ENCODE data around the gene UPF3B.

Gene UPF3B

DNA sequence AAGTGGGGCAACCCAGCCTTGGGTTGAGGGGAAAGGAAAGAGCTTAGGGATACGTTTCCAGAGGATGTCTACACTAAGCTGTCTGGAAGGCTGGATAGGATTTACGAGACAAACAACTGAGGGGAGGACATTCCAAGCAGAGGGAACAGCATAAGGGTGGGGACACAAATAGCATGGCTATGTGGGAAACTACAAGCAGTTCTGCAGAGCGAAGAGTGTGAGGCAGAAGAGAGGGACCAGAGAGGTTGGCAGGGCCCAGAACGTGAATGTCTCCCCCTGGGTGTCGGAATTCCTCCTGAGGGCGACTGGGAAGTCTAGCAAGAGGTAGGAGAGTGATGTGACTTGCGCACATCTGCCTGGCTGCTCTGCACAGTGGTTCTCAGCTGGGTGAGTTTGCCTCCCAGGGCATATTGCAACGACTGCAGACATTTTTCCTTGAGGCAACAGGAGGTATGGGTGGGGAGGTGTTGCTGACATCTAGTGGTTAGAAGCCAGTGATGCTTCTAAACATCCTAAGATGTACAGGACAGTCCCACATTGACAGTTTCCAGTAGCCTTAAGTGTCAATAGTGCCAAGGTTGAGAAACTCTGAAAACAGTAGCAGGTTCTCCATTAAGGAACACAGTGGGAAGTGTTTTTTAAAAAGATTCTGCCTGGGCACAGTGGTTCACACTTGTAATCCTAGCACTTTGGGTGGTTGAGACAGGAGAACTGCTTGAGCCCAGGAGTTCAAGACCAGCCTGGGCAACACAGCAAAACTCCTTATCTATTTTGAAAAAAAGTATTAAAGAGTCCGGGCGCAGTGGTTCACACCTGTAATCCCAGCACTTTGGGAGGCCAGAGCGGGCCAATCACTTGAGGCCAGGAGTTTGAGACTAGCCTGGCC is 28.0 kb upstream of the UPF3B start:
- no peak overlapping the region for H3K4me3 ChIP-seq (ENCODE audit: insufficient read depth, low read depth, low read length)
- no peaks in the 10 kb centered on the region for H3K27me3 ChIP-seq (ENCODE audit: control insufficient read depth, insufficient read depth, low read length, poor library complexity, severe bottlenecking)
- no peaks in the 10 kb centered on the region for H3K9me3 ChIP-seq (ENCODE audit: control insufficient read depth, low read length)
- no peaks in the 10 kb centered on the region for H3K4me1 ChIP-seq (ENCODE audit: control insufficient read depth, insufficient read depth, low read length)
- H3K27ac ChIP-seq (ENCODE audit: insufficient read depth, low read depth, low read length, poor library complexity, severe bottlenecking) = no peak overlapping the region
- no peaks in the 10 kb centered on the region for H3K36me3 ChIP-seq (ENCODE audit: control insufficient read depth, insufficient read depth, low read length)
- 66 to 69% methylated on average over 11 of the region's 11 CpGs for WGBS, 2 experiments

DNA sequence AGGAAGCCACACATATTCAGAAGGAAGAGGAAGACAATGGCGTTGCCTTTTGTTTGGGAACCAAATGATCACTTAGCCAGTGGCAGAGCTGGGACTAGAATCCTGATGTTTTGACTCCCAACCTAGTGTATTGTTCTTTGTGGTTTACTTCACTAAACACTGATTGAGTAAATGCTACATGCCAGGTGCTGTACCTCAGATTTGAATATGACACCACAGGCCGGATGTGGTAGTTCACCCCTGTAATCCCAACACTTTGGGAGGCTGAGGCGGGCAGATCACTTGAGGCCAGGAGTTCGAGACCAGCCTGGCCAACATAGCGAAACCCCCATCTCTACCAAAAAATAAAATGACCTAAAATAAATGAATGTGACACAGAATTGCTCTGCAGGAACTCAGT is 27.3 kb upstream of the UPF3B start:
- WGBS, 2 experiments = 73 to 96% methylated on average over 2 to 4 of the region's 5 CpGs
- Histone ChIP-seq H3K27me3 (ENCODE audit: control insufficient read depth, insufficient read depth, low read length, poor library complexity, severe bottlenecking) (no peaks in the 10 kb centered on the region), H3K36me3 (ENCODE audit: control insufficient read depth, insufficient read depth, low read length) (no peaks in the 10 kb centered on the region), H3K4me1 (ENCODE audit: control insufficient read depth, insufficient read depth, low read length) (no peaks in the 10 kb centered on the region), H3K27ac (ENCODE audit: insufficient read depth, low read depth, low read length, poor library complexity, severe bottlenecking) (no peak overlapping the region), H3K9me3 (ENCODE audit: control insufficient read depth, low read length) (no peaks in the 10 kb centered on the region), H3K4me3 (ENCODE audit: insufficient read depth, low read depth, low read length) (no peak overlapping the region)

DNA sequence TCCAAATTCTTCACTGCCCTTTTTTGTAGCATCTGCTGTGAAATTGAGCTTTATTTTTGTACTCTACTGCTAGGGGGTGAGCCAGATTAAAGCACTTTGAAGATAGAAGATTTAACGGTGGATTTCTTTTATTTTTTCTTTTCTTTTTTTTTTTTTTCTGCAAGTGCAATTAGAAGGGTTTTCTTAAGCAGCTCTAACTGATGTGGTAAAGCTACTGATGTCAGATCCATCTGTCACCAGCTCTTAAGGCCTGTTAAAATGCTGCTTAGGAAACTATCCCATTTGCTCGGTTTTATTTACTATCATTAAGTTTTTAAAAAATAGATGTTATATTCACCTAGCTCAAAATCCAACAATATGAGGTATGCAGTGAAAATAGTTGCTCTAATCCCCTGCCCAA is 26.0 kb upstream of the UPF3B start:
- Histone ChIP-seq H3K27ac (ENCODE audit: insufficient read depth, low read depth, low read length, poor library complexity, severe bottlenecking) (no peak overlapping the region), H3K9me3 (ENCODE audit: control insufficient read depth, low read length) (no peaks in the 10 kb centered on the region), H3K4me3 (ENCODE audit: insufficient read depth, low read depth, low read length) (no peak overlapping the region), H3K36me3 (ENCODE audit: control insufficient read depth, insufficient read depth, low read length) (no peaks in the 10 kb centered on the region), H3K27me3 (ENCODE audit: control insufficient read depth, insufficient read depth, low read length, poor library complexity, severe bottlenecking) (no peaks in the 10 kb centered on the region), H3K4me1 (ENCODE audit: control insufficient read depth, insufficient read depth, low read length) (no peaks in the 10 kb centered on the region)
- WGBS, 2 experiments = no CpG with 5 or more reads among the region's 2 CpGs

DNA sequence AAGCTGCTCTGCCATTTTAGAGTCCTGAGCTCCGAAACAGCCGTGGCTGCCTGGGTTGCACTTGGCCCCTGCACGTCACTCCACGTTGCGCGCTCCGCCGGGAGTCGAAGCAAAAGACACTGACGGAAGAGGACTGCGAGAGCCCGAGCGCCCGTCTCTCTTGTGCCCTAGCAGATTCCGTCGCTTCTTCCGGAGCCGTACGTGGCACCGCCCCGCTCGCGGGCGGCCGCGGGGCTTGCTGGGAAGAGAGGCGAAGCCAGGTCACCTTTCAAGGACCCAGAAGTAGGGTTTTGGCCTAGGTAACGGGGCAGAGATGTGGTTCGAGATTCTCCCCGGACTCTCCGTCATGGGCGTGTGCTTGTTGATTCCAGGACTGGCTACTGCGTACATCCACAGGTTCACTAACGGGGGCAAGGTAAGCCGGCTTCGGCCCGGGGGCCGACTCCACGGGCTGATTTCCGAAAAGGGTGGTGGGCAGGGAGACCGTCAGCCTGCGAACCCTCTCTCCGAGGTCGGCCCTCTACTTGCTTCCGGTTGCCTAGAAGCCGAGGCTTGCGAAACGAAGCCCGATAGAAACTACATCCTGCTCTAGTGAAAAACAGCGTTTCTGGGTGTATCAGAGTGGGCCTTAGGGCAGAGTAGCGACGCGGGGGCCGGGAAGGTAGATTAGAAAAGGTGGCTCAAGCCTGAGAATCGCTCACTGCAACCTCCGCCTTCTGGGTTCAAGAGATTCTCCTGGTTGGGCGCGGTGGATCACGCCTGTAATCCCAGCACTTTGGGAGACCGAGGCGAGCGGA is 19.0 kb upstream of the UPF3B start, which contains the start of the genes NDUFA1 and RNF113A:
NDUFA1 (plus strand) TSS at position 234 of the 797 bp plus-strand sequence; CDS start at position 314, 80 bp downstream.
RNF113A (minus strand) TSS at position 135 of the 797 bp plus-strand sequence; CDS start at position 15, 120 bp downstream.
- Histone ChIP-seq H3K4me1 (ENCODE audit: control insufficient read depth, insufficient read depth, low read length) (no peaks in the 10 kb centered on the region), H3K4me3 (ENCODE audit: insufficient read depth, low read depth, low read length) (peak within 1 kb of the TSS; percentile 71), H3K36me3 (ENCODE audit: control insufficient read depth, insufficient read depth, low read length) (no peaks in the 10 kb centered on the region), H3K27ac (ENCODE audit: insufficient read depth, low read depth, low read length, poor library complexity, severe bottlenecking) (peak within 1 kb of the TSS; percentile 77), H3K27me3 (ENCODE audit: control insufficient read depth, insufficient read depth, low read length, poor library complexity, severe bottlenecking) (no peaks in the 10 kb centered on the region), H3K9me3 (ENCODE audit: control insufficient read depth, low read length) (no peaks in the 10 kb centered on the region)
- whole genome bisulfite sequencing, 2 experiments = 0 to 1% methylated on average over 62 of the region's 62 CpGs

DNA sequence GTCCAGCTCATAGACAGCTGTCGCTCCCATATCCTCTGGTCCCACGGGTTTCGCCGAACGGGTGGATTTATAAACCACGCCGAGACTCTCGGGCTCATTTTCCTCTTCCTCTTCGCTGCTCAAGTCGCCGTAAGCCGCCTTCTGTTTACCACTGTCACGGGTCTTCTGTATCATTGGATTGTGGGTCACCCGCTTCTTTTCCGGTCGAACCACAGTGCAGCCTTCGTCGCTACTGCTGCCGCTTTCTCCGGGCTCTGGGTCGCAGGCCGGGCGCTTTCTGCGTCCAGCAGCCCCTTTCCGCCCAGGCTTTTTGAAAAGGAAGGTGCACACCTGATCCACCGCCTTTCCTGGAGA is 18.5 kb upstream of the UPF3B start:
- 0 to 1% methylated on average over 26 of the region's 26 CpGs for WGBS, 2 experiments
- Histone ChIP-seq H3K4me3 (ENCODE audit: insufficient read depth, low read depth, low read length) (peak overlapping the region; percentile 71), H3K4me1 (ENCODE audit: control insufficient read depth, insufficient read depth, low read length) (no peaks in the 10 kb centered on the region), H3K27ac (ENCODE audit: insufficient read depth, low read depth, low read length, poor library complexity, severe bottlenecking) (no peak overlapping the region), H3K36me3 (ENCODE audit: control insufficient read depth, insufficient read depth, low read length) (no peaks in the 10 kb centered on the region), H3K27me3 (ENCODE audit: control insufficient read depth, insufficient read depth, low read length, poor library complexity, severe bottlenecking) (no peaks in the 10 kb centered on the region), H3K9me3 (ENCODE audit: control insufficient read depth, low read length) (no peaks in the 10 kb centered on the region)

DNA sequence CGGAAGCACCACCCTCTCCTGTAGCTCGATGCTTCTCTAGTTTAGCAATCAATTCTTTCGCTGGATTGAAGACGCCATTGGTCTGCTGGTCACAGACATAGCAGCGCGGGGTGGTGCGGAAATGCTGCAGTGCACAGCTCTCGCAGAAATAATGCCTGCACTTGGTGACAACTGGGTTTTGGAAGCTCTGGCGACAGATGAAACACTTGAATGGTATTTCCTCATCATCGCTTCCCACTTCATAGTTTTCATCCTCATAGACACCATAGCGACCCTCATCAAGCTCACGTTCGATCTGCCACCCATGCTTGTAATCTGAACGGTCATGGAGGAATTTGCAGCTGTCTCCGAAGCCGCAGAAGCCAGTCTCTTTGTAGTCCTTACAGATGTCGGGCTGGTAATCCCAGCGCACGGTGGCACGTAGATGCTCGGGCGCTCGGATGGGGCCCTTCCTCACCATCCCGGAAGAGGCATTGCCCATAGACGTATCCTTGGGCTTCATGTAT is 17.9 kb upstream of the UPF3B start:
- Histone ChIP-seq H3K36me3 (ENCODE audit: control insufficient read depth, insufficient read depth, low read length) (no peaks in the 10 kb centered on the region), H3K9me3 (ENCODE audit: control insufficient read depth, low read length) (no peaks in the 10 kb centered on the region), H3K27me3 (ENCODE audit: control insufficient read depth, insufficient read depth, low read length, poor library complexity, severe bottlenecking) (no peaks in the 10 kb centered on the region), H3K27ac (ENCODE audit: insufficient read depth, low read depth, low read length, poor library complexity, severe bottlenecking) (no peak overlapping the region), H3K4me1 (ENCODE audit: control insufficient read depth, insufficient read depth, low read length) (no peaks in the 10 kb centered on the region), H3K4me3 (ENCODE audit: insufficient read depth, low read depth, low read length) (peak overlapping the region; percentile 71)
- 1 to 2% methylated on average over 25 of the region's 25 CpGs for WGBS, 2 experiments

DNA sequence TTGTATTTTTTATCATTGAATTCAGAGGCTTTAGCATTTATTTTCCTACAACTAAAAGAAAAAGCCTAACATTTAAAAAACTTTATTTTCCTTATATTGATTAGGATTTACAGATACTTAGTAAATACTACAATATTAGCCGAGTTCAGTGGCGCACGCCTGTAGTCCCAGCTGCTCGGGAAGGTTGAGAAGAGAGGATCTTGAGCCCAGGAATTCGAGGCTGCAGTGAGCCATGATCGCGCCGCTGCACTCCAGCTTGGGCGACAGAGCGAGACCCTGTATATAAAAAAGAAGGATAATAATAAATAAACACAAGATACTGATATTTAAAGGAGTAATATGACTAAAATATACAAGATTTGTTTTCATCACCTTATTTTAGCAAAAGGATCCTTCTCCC is 681 bp upstream of the UPF3B start:
- Histone ChIP-seq H3K4me1 (ENCODE audit: control insufficient read depth, insufficient read depth, low read length) (no peaks in the 10 kb centered on the region), H3K27ac (ENCODE audit: insufficient read depth, low read depth, low read length, poor library complexity, severe bottlenecking) (no peak overlapping the region), H3K4me3 (ENCODE audit: insufficient read depth, low read depth, low read length) (peak overlapping the region; percentile 21), H3K27me3 (ENCODE audit: control insufficient read depth, insufficient read depth, low read length, poor library complexity, severe bottlenecking) (no peaks in the 10 kb centered on the region), H3K36me3 (ENCODE audit: control insufficient read depth, insufficient read depth, low read length) (no peaks in the 10 kb centered on the region), H3K9me3 (ENCODE audit: control insufficient read depth, low read length) (no peaks in the 10 kb centered on the region)
- WGBS, 2 experiments = 50 to 60% methylated on average over 3 to 4 of the region's 10 CpGs

DNA sequence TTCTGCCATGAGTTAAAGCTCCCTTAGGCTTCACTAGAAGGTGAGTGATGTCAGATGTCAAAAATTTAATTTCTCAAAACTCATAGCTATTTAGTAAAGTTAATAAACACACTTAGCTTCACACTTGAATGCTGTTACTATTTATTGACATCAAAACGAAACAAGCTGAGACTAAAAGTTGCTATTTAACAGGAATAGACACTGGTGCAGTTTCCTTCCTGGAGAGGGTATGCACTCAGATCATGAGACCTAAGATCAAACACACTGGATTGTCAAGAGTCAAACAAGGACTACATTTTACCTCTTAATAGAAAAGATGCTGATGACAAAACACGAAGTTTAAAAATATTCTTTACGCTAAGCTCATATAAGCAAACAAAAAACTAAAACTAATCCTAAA is 18.9 kb downstream of the UPF3B start:
- no peak overlapping the region for H3K27ac ChIP-seq (ENCODE audit: insufficient read depth, low read depth, low read length, poor library complexity, severe bottlenecking)
- WGBS, 2 experiments = 89 to 98% methylated on average over 3 of the region's 3 CpGs
- H3K4me1 ChIP-seq (ENCODE audit: control insufficient read depth, insufficient read depth, low read length) = no peaks in the 10 kb centered on the region
- peaks cover 26% of the 10 kb centered on the region for H3K36me3 ChIP-seq (ENCODE audit: control insufficient read depth, insufficient read depth, low read length)
- no peaks in the 10 kb centered on the region for H3K27me3 ChIP-seq (ENCODE audit: control insufficient read depth, insufficient read depth, low read length, poor library complexity, severe bottlenecking)
- H3K9me3 ChIP-seq (ENCODE audit: control insufficient read depth, low read length) = no peaks in the 10 kb centered on the region
- H3K4me3 ChIP-seq (ENCODE audit: insufficient read depth, low read depth, low read length) = no peak overlapping the region

DNA sequence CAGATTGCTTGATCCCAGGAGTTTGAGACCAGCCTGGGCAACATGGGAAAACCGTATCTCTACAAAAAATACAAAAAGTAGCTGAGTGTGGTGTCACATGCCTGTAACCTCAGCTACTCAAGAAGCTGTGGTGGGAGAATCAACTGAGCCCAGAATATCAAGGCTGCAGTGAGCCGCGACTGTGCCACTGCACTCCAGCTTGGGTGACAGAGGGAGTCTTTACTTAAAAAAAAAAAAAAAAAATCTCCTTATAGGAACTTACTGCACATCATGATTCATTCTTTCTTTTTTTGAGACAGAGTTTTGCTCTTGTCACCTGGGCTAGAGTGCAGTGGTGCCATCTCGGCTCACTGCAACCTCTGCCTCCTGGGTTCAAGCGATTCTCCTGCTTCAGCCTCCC is 24.3 kb downstream of the UPF3B start:
- H3K4me3 ChIP-seq (ENCODE audit: insufficient read depth, low read depth, low read length) = no peak overlapping the region
- WGBS, 2 experiments = 92 to 100% methylated on average over 2 to 5 of the region's 5 CpGs
- H3K9me3 ChIP-seq (ENCODE audit: control insufficient read depth, low read length) = no peaks in the 10 kb centered on the region
- H3K4me1 ChIP-seq (ENCODE audit: control insufficient read depth, insufficient read depth, low read length) = no peaks in the 10 kb centered on the region
- no peak overlapping the region for H3K27ac ChIP-seq (ENCODE audit: insufficient read depth, low read depth, low read length, poor library complexity, severe bottlenecking)
- H3K36me3 ChIP-seq (ENCODE audit: control insufficient read depth, insufficient read depth, low read length) = peaks cover 3% of the 10 kb centered on the region
- no peaks in the 10 kb centered on the region for H3K27me3 ChIP-seq (ENCODE audit: control insufficient read depth, insufficient read depth, low read length, poor library complexity, severe bottlenecking)

DNA sequence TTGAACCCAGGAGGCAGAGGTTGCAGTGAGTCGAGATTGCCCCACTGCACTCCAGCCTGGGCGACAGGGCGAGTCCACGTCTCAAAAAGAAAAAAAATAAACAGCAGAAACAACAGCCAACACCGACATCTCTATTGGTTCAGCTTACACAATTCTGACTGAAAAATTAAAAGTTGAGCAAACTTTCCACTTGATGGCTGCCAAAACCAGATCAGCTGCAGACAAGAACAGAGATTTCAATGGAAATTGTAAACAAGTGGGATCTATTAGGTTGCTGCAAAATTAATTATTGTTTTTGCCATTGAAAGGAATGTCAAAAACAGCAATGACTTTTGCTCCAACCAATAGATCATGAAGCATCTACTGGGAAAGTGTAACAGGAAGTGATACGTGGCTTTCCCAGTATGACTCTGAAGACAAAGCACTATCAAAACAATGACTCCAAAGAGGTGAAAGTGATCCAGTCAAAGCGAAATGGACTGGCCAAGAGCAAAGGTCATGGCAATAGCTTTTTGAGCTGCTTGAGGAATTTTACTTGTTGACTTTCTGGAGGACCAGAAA is 26.3 kb downstream of the UPF3B start:
- Histone ChIP-seq H3K4me3 (ENCODE audit: insufficient read depth, low read depth, low read length) (no peak overlapping the region), H3K4me1 (ENCODE audit: control insufficient read depth, insufficient read depth, low read length) (no peaks in the 10 kb centered on the region), H3K9me3 (ENCODE audit: control insufficient read depth, low read length) (no peaks in the 10 kb centered on the region), H3K27ac (ENCODE audit: insufficient read depth, low read depth, low read length, poor library complexity, severe bottlenecking) (no peak overlapping the region), H3K36me3 (ENCODE audit: control insufficient read depth, insufficient read depth, low read length) (peaks cover 2% of the 10 kb centered on the region), H3K27me3 (ENCODE audit: control insufficient read depth, insufficient read depth, low read length, poor library complexity, severe bottlenecking) (no peaks in the 10 kb centered on the region)
- WGBS, 2 experiments = 86 to 91% methylated on average over 7 of the region's 7 CpGs
